Prostate gland (tissue), 2 donors: ENCODE measurements around the gene PAN3. TPM values are rescaled to one million over a fixed set of nuclear protein-coding genes. Genes with fewer than 3 reads are reported as not detected.

Source experiments
- DNase-seq: peaks from one replicate; pipeline ENCODE4 v3.0.0-alpha.2; 2019; ENCODE audit warnings: low spot score
- H3K27ac ChIP-seq, 2 donors: fragments of 200-600 bp; sonication (generic); 2 replicates each; pipeline ENCODE4 v1.5.1; 2017 to 2019
- H3K27me3 ChIP-seq: fragments of 200-600 bp; sonication (generic); replicated peaks from 2 replicates; pipeline ENCODE4 v1.5.1; 2019; ENCODE audit not compliant: insufficient read depth
- H3K36me3 ChIP-seq, 2 donors: fragments of 200-600 bp; sonication (generic); 1 replicate in 1 of 2; 2 replicates in 1 of 2; pipeline versions ENCODE4 v1.5.1 to v1.8.1; 2017 to 2019
- H3K4me1 ChIP-seq: fragments of 200-600 bp; sonication (generic); replicated peaks from 2 replicates; pipeline ENCODE4 v1.5.1; 2019
- H3K4me3 ChIP-seq, 2 donors: fragments of 200-600 bp; sonication (generic); 2 replicates each; pipeline ENCODE4 v1.5.1; 2017 to 2019
- H3K9me3 ChIP-seq: fragments of 200-600 bp; sonication (generic); 2 replicates; pipeline ENCODE4 v1.5.1; 2017
- POLR2A ChIP-seq: fragments of 450-650 bp; IDR thresholded peaks from one replicate; pipeline ENCODE4 v1.6.1; 2016; ENCODE audit warnings: antibody characterized with exemption, mild to moderate bottlenecking
- POLR2AphosphoS5 ChIP-seq: sonication (generic); formaldehyde crosslinking; IDR thresholded peaks from one replicate; pipeline ENCODE4 v1.6.1; 2017; ENCODE audit warnings: antibody characterized with exemption
- WGBS: methylation state at CpG from one replicate; pipeline ENCODE4 v1.1.5; 2018; 5-methylcytosine and 5-hydroxymethylcytosine counted together
- intact Hi-C: fragments of 100-400 bp; cut with DNase I; formaldehyde crosslinking; loops from one replicate; pipeline ENCODE4 v1.14.2; 2022
- total RNA-seq, 2 donors: library from RNA; depleted of rRNA; stranded (reverse); fragments of >200 nt; gene quantifications; one replicate each; pipeline ENCODE4 v1.1.0, GENCODE V29; 2016
- TF ChIP-seq, protein P1 (sequence below), 4 experiments: fragments of 200-600 bp in 2 of 4; fragments of 450-650 bp in 2 of 4; sonication (generic) in 2 of 4; IDR thresholded peaks; 1 replicate in 3 of 4; 2 replicates in 1 of 4; pipeline ENCODE4 v1.5.1; 2016 to 2019; ENCODE audit warnings: antibody characterized with exemption in 4 of 4, mild to moderate bottlenecking in 2 of 4, moderate library complexity in 2 of 4

Gene PAN3
- total RNA-seq, 2 donors from 2014 or later = 31.4 to 51.7 TPM

GRCh38 chr13:28325022-28325421 is 186.7 kb downstream of the PAN3 start:
- 38% methylated on average over 2 of the region's 2 CpGs for whole genome bisulfite sequencing
- Histone ChIP-seq H3K27ac (no peak overlapping the region), H3K27me3 (no peaks in the 10 kb centered on the region), H3K9me3 (no peaks in the 10 kb centered on the region), H3K4me3 (no peak overlapping the region), H3K4me1 (no peaks in the 10 kb centered on the region), H3K36me3 (no peaks in the 10 kb centered on the region)
- intact Hi-C loops = loop anchor here (10.0 kb wide), 1 partner anchor 310 kb away; no protein-coding TSS in a partner anchor
- TF ChIP-seq POLR2A (no peak), POLR2AphosphoS5 (no peak)
- TF ChIP-seq, protein P1, sequence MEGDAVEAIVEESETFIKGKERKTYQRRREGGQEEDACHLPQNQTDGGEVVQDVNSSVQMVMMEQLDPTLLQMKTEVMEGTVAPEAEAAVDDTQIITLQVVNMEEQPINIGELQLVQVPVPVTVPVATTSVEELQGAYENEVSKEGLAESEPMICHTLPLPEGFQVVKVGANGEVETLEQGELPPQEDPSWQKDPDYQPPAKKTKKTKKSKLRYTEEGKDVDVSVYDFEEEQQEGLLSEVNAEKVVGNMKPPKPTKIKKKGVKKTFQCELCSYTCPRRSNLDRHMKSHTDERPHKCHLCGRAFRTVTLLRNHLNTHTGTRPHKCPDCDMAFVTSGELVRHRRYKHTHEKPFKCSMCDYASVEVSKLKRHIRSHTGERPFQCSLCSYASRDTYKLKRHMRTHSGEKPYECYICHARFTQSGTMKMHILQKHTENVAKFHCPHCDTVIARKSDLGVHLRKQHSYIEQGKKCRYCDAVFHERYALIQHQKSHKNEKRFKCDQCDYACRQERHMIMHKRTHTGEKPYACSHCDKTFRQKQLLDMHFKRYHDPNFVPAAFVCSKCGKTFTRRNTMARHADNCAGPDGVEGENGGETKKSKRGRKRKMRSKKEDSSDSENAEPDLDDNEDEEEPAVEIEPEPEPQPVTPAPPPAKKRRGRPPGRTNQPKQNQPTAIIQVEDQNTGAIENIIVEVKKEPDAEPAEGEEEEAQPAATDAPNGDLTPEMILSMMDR (IDR thresholded peaks at IDR 0.05) = no peak
- DNase-seq = no peak

- 89% methylated on average over 2 of the region's 2 CpGs for WGBS
- H3K36me3 ChIP-seq = no peaks in the 10 kb centered on the region
- no peaks in the 10 kb centered on the region for H3K9me3 ChIP-seq
- no peaks in the 10 kb centered on the region for H3K27me3 ChIP-seq
- no peak for TF ChIP-seq POLR2AphosphoS5
- no peaks in the 10 kb centered on the region for H3K4me1 ChIP-seq
- DNase-seq = no peak
- no peak overlapping the region for H3K27ac ChIP-seq
- H3K4me3 ChIP-seq = no peak overlapping the region
- intact Hi-C loops = loop anchor here (10.0 kb wide), 1 partner anchor 309 kb away; no protein-coding TSS in a partner anchor
Measured at GRCh38 chr13:28326056-28326455, 187.7 kb downstream of the PAN3 start.

DNA sequence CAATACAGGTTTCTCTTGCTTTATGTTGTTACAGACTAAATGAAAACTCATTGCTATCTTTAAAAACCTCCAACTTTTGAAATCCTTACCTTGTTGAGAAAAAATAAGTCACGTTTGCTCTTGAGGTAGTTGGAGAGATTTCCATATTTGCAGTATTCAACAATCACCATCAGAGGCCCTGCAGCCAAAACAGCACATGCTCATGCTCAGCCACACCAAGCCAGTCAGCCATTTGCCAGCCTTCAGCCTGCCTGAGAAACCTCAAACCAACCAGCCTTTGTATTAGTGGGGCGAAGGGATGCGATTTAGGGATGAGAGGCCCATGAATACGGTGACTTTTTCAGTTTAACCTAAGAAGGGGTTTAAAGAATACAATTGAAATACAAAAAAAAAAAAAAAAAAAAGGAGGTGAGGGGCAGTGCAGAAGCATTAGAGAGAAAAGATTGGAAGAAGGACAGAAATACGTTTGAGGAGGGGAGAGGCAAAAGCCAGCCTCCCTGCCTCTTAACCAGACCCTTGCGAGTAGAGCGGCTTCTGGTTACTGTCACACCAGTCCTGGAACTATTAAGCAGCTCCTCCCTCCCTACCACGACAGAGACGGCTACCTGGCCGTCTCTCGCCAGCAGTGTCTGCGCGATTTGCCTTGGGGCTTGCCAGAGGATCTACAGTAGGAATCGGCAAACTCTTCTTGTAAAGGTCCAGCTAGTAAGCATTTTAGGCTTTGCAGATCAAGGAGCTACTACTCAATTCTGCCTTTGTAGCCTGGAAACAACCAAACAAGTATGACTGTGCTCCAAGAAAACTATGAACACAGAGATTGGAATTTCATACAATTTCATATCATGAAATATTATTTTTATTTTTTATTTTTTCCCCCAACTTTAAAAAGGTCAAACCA is 189.3 kb downstream of the PAN3 start:
- Histone ChIP-seq H3K27me3 (no peaks in the 10 kb centered on the region), H3K27ac (no peak overlapping the region), H3K9me3 (no peaks in the 10 kb centered on the region), H3K4me3 (no peak overlapping the region), H3K4me1 (no peaks in the 10 kb centered on the region), H3K36me3 (no peaks in the 10 kb centered on the region)
- DNase-seq = no peak
- WGBS = 89% methylated on average over 14 of the region's 14 CpGs
- intact Hi-C loops = loop anchor here (10.0 kb wide), 1 partner anchor 307 kb away; no protein-coding TSS in a partner anchor
- TF ChIP-seq POLR2A = no peak
- TF ChIP-seq POLR2AphosphoS5 = no peak
- TF ChIP-seq, protein P1 (IDR thresholded peaks at IDR 0.05) = no peak

DNA sequence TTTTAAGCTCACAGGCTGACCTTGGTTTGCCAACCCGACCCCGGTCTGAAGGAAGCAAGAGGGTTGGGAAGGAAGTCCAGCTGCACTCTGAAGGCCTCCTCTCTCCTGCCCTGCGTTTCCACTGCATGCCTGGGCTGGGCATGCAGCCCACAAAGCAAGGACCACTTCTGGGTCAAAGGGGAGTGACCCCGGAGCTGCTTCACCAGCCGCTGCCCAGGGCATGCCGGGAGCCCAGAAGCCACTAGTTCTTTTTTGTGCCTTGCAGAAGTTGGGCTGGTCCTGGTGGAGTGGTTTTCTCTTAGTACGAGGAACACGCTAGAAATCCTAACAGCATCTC is 189.9 kb downstream of the PAN3 start:
- H3K9me3 ChIP-seq = no peaks in the 10 kb centered on the region
- no peak overlapping the region for H3K27ac ChIP-seq
- H3K4me1 ChIP-seq = no peaks in the 10 kb centered on the region
- H3K4me3 ChIP-seq = no peak overlapping the region
- DNase-seq = no peak
- H3K27me3 ChIP-seq = no peaks in the 10 kb centered on the region
- intact Hi-C loops = loop anchor here (10.0 kb wide), 1 partner anchor 307 kb away; no protein-coding TSS in a partner anchor
- 89% methylated on average over 8 of the region's 8 CpGs for WGBS
- TF ChIP-seq POLR2AphosphoS5 (no peak), POLR2A (no peak)
- TF ChIP-seq, protein P1 (IDR thresholded peaks at IDR 0.05) = no peak
- no peaks in the 10 kb centered on the region for H3K36me3 ChIP-seq

DNA sequence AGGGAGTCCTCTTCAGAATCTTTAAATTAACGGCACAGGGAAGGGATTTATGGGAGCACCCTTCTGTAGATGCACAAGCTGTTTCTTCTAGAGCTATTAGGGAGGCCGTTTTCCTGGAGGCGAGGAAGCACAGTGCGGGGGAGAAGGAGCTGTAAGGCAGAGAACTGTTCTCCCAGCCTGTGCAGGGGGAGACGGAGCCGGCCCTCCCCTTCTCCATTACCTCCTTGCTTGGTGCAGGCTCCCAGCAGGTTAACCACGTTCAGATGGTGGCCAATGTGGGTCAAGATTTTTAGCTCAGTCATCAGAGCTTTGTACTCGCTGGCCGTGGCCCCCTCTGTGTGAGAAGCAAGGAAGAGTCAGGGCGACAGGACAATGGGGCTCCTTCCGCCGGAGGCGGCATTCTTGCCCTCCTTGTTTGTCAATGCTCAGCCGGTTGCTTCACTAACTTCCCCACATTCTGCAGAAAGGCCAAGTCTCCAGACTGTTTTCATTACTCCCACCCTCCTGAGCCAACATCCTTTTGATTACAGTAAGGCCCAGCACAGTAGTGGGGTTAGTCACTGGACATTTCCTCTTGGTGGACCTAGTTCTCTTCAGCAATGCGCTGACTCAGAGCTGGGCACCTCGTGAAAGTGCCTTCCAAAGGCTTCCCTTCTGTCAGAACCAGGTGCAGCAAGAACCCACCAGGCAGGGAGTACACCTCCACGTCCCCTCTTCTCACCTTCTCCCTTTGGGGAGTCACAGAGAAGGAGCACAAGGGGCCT is 191.2 kb downstream of the PAN3 start:
- intact Hi-C loops = loop anchor here (10.0 kb wide), 1 partner anchor 305 kb away; no protein-coding TSS in a partner anchor
- DNase-seq = no peak
- 82% methylated on average over 17 of the region's 17 CpGs for WGBS
- H3K9me3 ChIP-seq = no peaks in the 10 kb centered on the region
- H3K4me3 ChIP-seq = no peak overlapping the region
- no peaks in the 10 kb centered on the region for H3K27me3 ChIP-seq
- H3K4me1 ChIP-seq = no peaks in the 10 kb centered on the region
- H3K27ac ChIP-seq = no peak overlapping the region
- TF ChIP-seq POLR2AphosphoS5 = no peak
- TF ChIP-seq POLR2A = no peak
- TF ChIP-seq, protein P1 (IDR thresholded peaks at IDR 0.05) = no peak
- H3K36me3 ChIP-seq = no peaks in the 10 kb centered on the region
